Measurements from ENCODE around the gene DGKH. TPM values are rescaled to one million over a fixed set of nuclear protein-coding genes. Genes with fewer than 3 reads are reported as not detected.
"Not testable (repeated sequence)": the region's sequence is repeated elsewhere in the genome, so short reads cannot be mapped to it uniquely, and the experiment has no call there.

DGKH gene
- total and polyA plus RNA-seq, 9 donors: 2.1 to 14.1 (median 9.3) TPM

GRCh38 chr13:42066542-42066941, 18.1 kb downstream of the DGKH start:
- H3K27me3 ChIP-seq: no peaks in the 10 kb centered on the region
- TF ChIP-seq, protein P1, sequence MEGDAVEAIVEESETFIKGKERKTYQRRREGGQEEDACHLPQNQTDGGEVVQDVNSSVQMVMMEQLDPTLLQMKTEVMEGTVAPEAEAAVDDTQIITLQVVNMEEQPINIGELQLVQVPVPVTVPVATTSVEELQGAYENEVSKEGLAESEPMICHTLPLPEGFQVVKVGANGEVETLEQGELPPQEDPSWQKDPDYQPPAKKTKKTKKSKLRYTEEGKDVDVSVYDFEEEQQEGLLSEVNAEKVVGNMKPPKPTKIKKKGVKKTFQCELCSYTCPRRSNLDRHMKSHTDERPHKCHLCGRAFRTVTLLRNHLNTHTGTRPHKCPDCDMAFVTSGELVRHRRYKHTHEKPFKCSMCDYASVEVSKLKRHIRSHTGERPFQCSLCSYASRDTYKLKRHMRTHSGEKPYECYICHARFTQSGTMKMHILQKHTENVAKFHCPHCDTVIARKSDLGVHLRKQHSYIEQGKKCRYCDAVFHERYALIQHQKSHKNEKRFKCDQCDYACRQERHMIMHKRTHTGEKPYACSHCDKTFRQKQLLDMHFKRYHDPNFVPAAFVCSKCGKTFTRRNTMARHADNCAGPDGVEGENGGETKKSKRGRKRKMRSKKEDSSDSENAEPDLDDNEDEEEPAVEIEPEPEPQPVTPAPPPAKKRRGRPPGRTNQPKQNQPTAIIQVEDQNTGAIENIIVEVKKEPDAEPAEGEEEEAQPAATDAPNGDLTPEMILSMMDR (IDR thresholded peaks at IDR 0.05): no peak
- TF ChIP-seq EP300 (IDR thresholded peaks at IDR 0.05): no peak
- no peak for TF ChIP-seq POLR2A (IDR thresholded peaks at IDR 0.05)
- H3K9me3 ChIP-seq: no peaks in the 10 kb centered on the region
- 73 to 85% (median 74%) methylated on average over 5 of the region's 5 CpGs for WGBS, 3 donors
- DNase-seq: no peak
- no peak overlapping the region for H3K4me3 ChIP-seq
- no peak overlapping the region for H3K27ac ChIP-seq
- no peaks in the 10 kb centered on the region for H3K36me3 ChIP-seq
- intact Hi-C loops (cut with DNase I): no loop called here
- H3K4me1 ChIP-seq (ENCODE audit: insufficient read depth): peaks cover 2% of the 10 kb centered on the region

GRCh38 chr13:42068886-42069285, 20.4 kb downstream of the DGKH start:
- no peak for DNase-seq
- TF ChIP-seq EP300 (IDR thresholded peaks at IDR 0.05) (no peak), POLR2A (IDR thresholded peaks at IDR 0.05) (no peak)
- TF ChIP-seq, protein P1 (IDR thresholded peaks at IDR 0.05): no peak
- no peaks in the 10 kb centered on the region for H3K27me3 ChIP-seq
- H3K4me1 ChIP-seq (ENCODE audit: insufficient read depth): peaks cover 2% of the 10 kb centered on the region
- H3K9me3 ChIP-seq: no peaks in the 10 kb centered on the region
- H3K4me3 ChIP-seq: no peak overlapping the region
- intact Hi-C loops (cut with DNase I): no loop called here
- WGBS, 3 donors: 63 to 97% (median 90%) methylated on average over 3 of the region's 3 CpGs
- H3K36me3 ChIP-seq: no peaks in the 10 kb centered on the region
- H3K27ac ChIP-seq: no peak overlapping the region

GRCh38 chr13:42070599-42070998, 22.2 kb downstream of the DGKH start:
- H3K4me1 ChIP-seq (ENCODE audit: insufficient read depth); DNase-seq; H3K4me3 ChIP-seq; H3K36me3 ChIP-seq; H3K9me3 ChIP-seq; H3K27me3 ChIP-seq; H3K27ac ChIP-seq; intact Hi-C loops (cut with DNase I): not testable (repeated sequence)
- WGBS, 3 donors: 43 to 57% (median 56%) methylated on average over 2 of the region's 2 CpGs

DNA sequence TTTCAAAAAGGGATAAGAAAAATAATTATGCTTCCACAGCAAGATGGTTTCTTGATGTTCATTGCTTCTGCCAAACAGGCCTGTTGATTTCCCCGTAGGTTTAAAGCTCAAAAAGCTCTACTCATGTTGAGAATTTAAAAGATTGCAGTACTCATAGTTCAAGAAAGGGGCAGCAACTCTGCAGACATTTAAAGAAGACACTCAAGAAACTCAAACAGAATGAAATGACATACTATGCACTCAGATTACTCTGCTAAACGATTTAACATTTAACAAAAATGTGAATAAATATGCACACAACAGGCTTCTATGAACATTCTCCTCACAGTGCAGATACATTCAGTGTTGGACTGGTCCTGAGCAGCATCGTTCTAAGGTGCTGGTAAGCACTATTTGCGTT, 22.7 kb downstream of the DGKH start:
- H3K9me3 ChIP-seq; H3K27me3 ChIP-seq; DNase-seq; H3K4me1 ChIP-seq (ENCODE audit: insufficient read depth); H3K27ac ChIP-seq; H3K36me3 ChIP-seq; intact Hi-C loops (cut with DNase I); H3K4me3 ChIP-seq: not testable (repeated sequence)
- WGBS, 3 donors: 88 to 94% (median 90%) methylated on average over 4 of the region's 4 CpGs

GRCh38 chr13:42071672-42072419, 23.4 kb downstream of the DGKH start:
- H3K27me3 ChIP-seq: no peaks in the 10 kb centered on the region
- H3K4me3 ChIP-seq: no peak overlapping the region
- TF ChIP-seq, protein P1 (IDR thresholded peaks at IDR 0.05): no peak
- TF ChIP-seq EP300 (IDR thresholded peaks at IDR 0.05): no peak
- TF ChIP-seq POLR2A (IDR thresholded peaks at IDR 0.05): no peak
- H3K27ac ChIP-seq: no peak overlapping the region
- intact Hi-C loops (cut with DNase I): no loop called here
- H3K4me1 ChIP-seq (ENCODE audit: insufficient read depth): peaks cover 2% of the 10 kb centered on the region
- no peaks in the 10 kb centered on the region for H3K9me3 ChIP-seq
- no peak for DNase-seq
- 82 to 89% (median 89%) methylated on average over 12 of the region's 12 CpGs for WGBS, 3 donors
- H3K36me3 ChIP-seq: no peaks in the 10 kb centered on the region

Measured in ovary (tissue), 9 donors.